Sigmoid colon (tissue), 4 donors: ENCODE results near the gene GFY.

Source experiments
- POLR2AphosphoS5 ChIP-seq, 4 donors: sonication (generic); formaldehyde crosslinking; IDR thresholded peaks; one replicate each; pipeline ENCODE4 v1.6.1; 2017; ENCODE audit warnings: antibody characterized with exemption in 4 of 4
- TF ChIP-seq, protein P1 (sequence below), 4 experiments: fragments of 450-650 bp in 3 of 4; fragments of 200-600 bp in 1 of 4; IDR thresholded peaks; one replicate each; pipeline ENCODE4 v1.5.1; 2016 to 2019; ENCODE audit warnings: antibody characterized with exemption in 4 of 4, mild to moderate bottlenecking in 3 of 4, moderate library complexity in 2 of 4

DNA sequence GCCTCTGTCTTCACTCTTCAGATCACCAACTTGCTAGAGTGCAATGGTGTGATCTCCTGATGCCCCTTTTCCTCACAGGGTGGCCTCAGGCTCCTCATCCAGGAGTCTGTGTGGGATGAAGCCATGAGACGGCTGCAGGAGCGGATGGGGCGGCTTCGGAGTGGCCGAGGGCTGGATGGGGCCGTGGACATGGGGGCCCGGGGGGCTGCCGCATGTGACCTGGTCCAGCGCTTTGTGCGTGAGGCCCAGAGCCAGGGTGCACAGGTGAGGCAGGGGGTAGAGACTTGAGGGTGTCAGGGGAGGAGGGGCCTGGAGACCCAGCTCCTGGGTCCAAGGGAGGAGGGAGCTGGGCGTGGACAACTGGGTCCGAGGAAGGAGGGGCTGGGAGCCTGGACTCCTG lies 37.3 kb downstream of the GFY start:
- TF ChIP-seq, protein P1, sequence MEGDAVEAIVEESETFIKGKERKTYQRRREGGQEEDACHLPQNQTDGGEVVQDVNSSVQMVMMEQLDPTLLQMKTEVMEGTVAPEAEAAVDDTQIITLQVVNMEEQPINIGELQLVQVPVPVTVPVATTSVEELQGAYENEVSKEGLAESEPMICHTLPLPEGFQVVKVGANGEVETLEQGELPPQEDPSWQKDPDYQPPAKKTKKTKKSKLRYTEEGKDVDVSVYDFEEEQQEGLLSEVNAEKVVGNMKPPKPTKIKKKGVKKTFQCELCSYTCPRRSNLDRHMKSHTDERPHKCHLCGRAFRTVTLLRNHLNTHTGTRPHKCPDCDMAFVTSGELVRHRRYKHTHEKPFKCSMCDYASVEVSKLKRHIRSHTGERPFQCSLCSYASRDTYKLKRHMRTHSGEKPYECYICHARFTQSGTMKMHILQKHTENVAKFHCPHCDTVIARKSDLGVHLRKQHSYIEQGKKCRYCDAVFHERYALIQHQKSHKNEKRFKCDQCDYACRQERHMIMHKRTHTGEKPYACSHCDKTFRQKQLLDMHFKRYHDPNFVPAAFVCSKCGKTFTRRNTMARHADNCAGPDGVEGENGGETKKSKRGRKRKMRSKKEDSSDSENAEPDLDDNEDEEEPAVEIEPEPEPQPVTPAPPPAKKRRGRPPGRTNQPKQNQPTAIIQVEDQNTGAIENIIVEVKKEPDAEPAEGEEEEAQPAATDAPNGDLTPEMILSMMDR (IDR thresholded peaks at IDR 0.05) = no peak
- no peak for TF ChIP-seq POLR2AphosphoS5 (IDR thresholded peaks at IDR 0.05)
